Heart left ventricle (tissue), 13 donors: ENCODE data around the gene MGAT3.

Source experiments
- CTCF ChIP-seq, 12 donors: fragments of 200-600 bp; sonication (generic) in 4 of 12; IDR thresholded peaks; one replicate each; pipeline versions ENCODE4 v1.5.0 to v1.8.0; 2018 to 2022; ENCODE audit warnings: antibody characterized with exemption in 12 of 12, mild to moderate bottlenecking in 5 of 12
- POLR2A ChIP-seq, 2 donors: fragments of 450-650 bp; IDR thresholded peaks; one replicate each; pipeline ENCODE4 v1.6.1; 2017; ENCODE audit warnings: antibody characterized with exemption in 2 of 2, mild to moderate bottlenecking in 2 of 2, moderate library complexity in 2 of 2
- donor health status: ischemic (EF 13 %, LVEDD 7.1; RV severe dilation, severe dysfunction).
- donor health status: DM: no; HTN: yes; CAD: no.
- donor health status: DM: no; HTN: no; CAD: no.
- donor health status: ischemic (EF 25% LVEDD 6.9; RV normal size, moderate dysfunction).
- donor health status: ischemic (EF 25% LVEDD 5.7; RV mildly dilated, moderate dysfunction).
- donor health status: ischemic (EF 35%, LVEDD 5.7; RV mildly dilated, moderate dysfunction).
- donor health status: nonischemic (EF 11% LVEDD 7.7; RV severe dilation, severe dysfunction).
- donor health status: DM: yes; HTN: yes; CAD: no.
- donor health status: PGD.
- donor health status: ischemic (EF 29% LVEDD 5.4; RV normal size, mild dysfunction).
- donor health status: nonischemic (EF 23%, LVEDD 6.1; RV moderate dilation, normal function).

- TF ChIP-seq CTCF (IDR thresholded peaks at IDR 0.05) (no peak), POLR2A (IDR thresholded peaks at IDR 0.05) (no peak)
Observed at GRCh38 chr22:39417641-39418040, 39.2 kb upstream of the MGAT3 start.
